Measurements from ENCODE around the gene PARD3B. TPM values are rescaled to one million over a fixed set of nuclear protein-coding genes. Genes with fewer than 3 reads are reported as not detected.

The PARD3B gene
- total RNA-seq, 1 experiment from 2014 or later = 10.1 TPM

DNA sequence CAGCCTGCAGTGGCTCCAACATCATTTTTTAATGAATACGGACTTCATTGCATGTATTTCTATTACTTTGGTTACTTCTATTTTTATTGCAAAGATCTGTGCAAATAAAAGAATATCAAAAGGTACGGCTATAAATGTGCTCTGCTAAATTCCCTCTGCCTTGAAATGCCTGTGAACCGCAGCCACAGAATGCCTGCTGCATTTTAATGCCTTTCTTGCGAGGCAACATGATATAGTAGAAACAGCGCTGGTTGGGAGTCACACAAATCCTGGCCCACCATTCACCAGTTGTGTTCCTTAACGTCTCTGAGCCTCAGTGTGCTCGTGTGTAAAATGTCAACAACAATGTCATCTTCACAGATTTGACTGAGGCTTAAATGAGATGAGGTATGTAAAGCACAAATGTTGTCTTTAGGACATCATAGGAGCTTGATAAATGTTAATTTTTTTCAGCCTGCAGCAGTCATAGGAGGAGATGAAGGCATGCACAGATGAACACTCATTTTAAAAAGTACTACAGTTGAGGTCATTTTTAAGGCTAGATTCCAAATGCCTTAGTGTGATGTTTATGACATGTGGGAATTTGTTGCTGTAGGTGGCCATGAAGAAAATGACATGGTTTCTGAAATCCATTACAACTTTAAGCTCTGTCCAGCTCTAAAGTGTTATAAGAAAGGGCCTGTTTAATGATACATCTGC, 949.4 kb downstream of the PARD3B start:
- no peak overlapping the region for H3K4me3 Mint-ChIP-seq (ENCODE audit: low read depth, unreplicated experiment)
- H3K27ac Mint-ChIP-seq (ENCODE audit: unreplicated experiment) = no peak overlapping the region
- intact Hi-C loops (cut with micrococcal nuclease; ENCODE audit: unreplicated experiment) = no loop called here
- no TSS peak for BruUV-seq (replicated peaks)
- H3K36me3 Mint-ChIP-seq (ENCODE audit: insufficient read depth, unreplicated experiment) = no peaks in the 10 kb centered on the region
- no peaks in the 10 kb centered on the region for H3K27me3 Mint-ChIP-seq (ENCODE audit: unreplicated experiment)
- CTCF ChIA-PET = no interaction called here
- no peaks in the 10 kb centered on the region for H3K4me1 Mint-ChIP-seq (ENCODE audit: low read depth, unreplicated experiment)
- TF ChIP-seq, protein P1, sequence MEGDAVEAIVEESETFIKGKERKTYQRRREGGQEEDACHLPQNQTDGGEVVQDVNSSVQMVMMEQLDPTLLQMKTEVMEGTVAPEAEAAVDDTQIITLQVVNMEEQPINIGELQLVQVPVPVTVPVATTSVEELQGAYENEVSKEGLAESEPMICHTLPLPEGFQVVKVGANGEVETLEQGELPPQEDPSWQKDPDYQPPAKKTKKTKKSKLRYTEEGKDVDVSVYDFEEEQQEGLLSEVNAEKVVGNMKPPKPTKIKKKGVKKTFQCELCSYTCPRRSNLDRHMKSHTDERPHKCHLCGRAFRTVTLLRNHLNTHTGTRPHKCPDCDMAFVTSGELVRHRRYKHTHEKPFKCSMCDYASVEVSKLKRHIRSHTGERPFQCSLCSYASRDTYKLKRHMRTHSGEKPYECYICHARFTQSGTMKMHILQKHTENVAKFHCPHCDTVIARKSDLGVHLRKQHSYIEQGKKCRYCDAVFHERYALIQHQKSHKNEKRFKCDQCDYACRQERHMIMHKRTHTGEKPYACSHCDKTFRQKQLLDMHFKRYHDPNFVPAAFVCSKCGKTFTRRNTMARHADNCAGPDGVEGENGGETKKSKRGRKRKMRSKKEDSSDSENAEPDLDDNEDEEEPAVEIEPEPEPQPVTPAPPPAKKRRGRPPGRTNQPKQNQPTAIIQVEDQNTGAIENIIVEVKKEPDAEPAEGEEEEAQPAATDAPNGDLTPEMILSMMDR (IDR thresholded peaks at IDR 0.05; ENCODE audit: unreplicated experiment) = no peak
- no peak for DNase-seq
- H3K9me3 Mint-ChIP-seq (ENCODE audit: low read depth, unreplicated experiment) = no peaks in the 10 kb centered on the region

DNA sequence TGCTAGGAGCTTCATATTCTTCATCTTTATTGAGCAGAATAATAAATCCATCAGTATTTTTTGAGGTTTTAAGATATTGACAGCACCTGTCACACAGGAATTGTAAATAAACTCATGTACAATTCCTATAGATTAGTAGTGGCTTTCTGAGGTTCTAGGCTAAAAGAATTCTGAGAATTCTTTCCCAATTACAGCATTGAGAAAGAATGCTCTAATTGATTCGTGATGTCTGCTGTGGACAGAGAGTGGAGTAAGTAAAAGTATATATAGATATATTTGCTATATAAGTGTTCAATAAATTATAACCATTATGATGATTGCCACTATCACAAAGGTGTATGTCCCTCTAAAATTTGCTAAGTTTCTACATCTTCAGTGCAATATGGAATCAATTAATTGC, 950.5 kb downstream of the PARD3B start:
- Mint-ChIP-seq H3K36me3 (ENCODE audit: insufficient read depth, unreplicated experiment) (no peaks in the 10 kb centered on the region), H3K4me1 (ENCODE audit: low read depth, unreplicated experiment) (no peaks in the 10 kb centered on the region), H3K27me3 (ENCODE audit: unreplicated experiment) (no peaks in the 10 kb centered on the region), H3K4me3 (ENCODE audit: low read depth, unreplicated experiment) (no peak overlapping the region), H3K9me3 (ENCODE audit: low read depth, unreplicated experiment) (no peaks in the 10 kb centered on the region), H3K27ac (ENCODE audit: unreplicated experiment) (no peak overlapping the region)
- intact Hi-C loops (cut with micrococcal nuclease; ENCODE audit: unreplicated experiment) = no loop called here
- DNase-seq = no peak
- BruUV-seq (replicated peaks) = no TSS peak
- CTCF ChIA-PET = no interaction called here
- TF ChIP-seq, protein P1 (IDR thresholded peaks at IDR 0.05; ENCODE audit: unreplicated experiment) = no peak

DNA sequence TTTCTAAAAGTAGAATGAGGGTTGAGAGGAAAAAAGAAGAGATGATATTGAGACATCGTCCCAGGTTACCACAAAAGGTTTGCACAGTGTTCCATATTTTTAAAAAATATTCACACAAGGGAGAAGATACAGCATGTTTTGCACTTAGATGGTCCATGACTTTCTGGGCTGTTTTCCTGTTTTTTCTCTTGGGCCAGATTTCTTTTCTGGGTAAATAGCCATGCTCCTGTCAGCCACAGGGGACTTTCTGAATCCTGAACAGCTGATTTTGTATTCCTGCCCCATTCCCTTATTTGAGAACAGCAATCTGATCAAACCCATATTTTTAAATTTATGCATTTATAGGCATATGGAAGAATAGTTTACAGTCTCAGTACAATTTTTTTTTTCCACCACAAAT, 951.1 kb downstream of the PARD3B start:
- no peak overlapping the region for H3K4me3 Mint-ChIP-seq (ENCODE audit: low read depth, unreplicated experiment)
- CTCF ChIA-PET = no interaction called here
- BruUV-seq (replicated peaks) = no TSS peak
- no peak overlapping the region for H3K27ac Mint-ChIP-seq (ENCODE audit: unreplicated experiment)
- no peaks in the 10 kb centered on the region for H3K27me3 Mint-ChIP-seq (ENCODE audit: unreplicated experiment)
- intact Hi-C loops (cut with micrococcal nuclease; ENCODE audit: unreplicated experiment) = no loop called here
- no peaks in the 10 kb centered on the region for H3K4me1 Mint-ChIP-seq (ENCODE audit: low read depth, unreplicated experiment)
- no peak for DNase-seq
- TF ChIP-seq, protein P1 (IDR thresholded peaks at IDR 0.05; ENCODE audit: unreplicated experiment) = no peak
- H3K9me3 Mint-ChIP-seq (ENCODE audit: low read depth, unreplicated experiment) = no peaks in the 10 kb centered on the region
- no peaks in the 10 kb centered on the region for H3K36me3 Mint-ChIP-seq (ENCODE audit: insufficient read depth, unreplicated experiment)

DNA sequence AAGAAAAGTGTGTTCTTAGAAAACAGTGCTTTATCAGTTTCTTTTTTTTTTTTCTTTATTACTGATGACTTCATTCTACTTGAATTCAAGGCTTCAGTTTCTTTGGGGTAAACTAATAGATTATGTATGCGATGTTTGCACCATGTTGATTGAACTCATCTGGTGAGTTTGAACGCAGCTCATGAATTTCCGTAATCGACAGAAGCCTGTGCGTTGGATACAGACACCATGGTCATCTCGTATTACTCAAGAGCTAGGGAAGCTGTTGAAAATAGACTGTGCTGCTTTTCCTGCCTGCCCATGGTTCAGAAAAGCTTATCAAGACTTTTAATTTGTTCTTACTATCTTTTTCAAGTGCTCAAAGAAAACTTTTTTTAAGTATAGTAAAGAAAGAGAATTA, 951.5 kb downstream of the PARD3B start:
- no TSS peak for BruUV-seq (replicated peaks)
- CTCF ChIA-PET = no interaction called here
- intact Hi-C loops (cut with micrococcal nuclease; ENCODE audit: unreplicated experiment) = no loop called here
- TF ChIP-seq, protein P1 (IDR thresholded peaks at IDR 0.05; ENCODE audit: unreplicated experiment) = no peak
- DNase-seq = no peak
- Mint-ChIP-seq H3K27ac (ENCODE audit: unreplicated experiment) (no peak overlapping the region), H3K36me3 (ENCODE audit: insufficient read depth, unreplicated experiment) (no peaks in the 10 kb centered on the region), H3K4me3 (ENCODE audit: low read depth, unreplicated experiment) (no peak overlapping the region), H3K27me3 (ENCODE audit: unreplicated experiment) (no peaks in the 10 kb centered on the region), H3K9me3 (ENCODE audit: low read depth, unreplicated experiment) (no peaks in the 10 kb centered on the region), H3K4me1 (ENCODE audit: low read depth, unreplicated experiment) (no peaks in the 10 kb centered on the region)
